CD4-positive, alpha-beta T cell (primary cell): ENCODE data around the gene RERE. TPM values are rescaled to one million over a fixed set of nuclear protein-coding genes. Genes with fewer than 3 reads are reported as not detected.
A peak's percentile ranks its signal among the peaks of the same experiment; 100 is the strongest.

Experiments used
- ATAC-seq: fragments of 200-7000 bp; cut with Tn5 transposase; one replicate; pipeline ENCODE4 v1.10.0; 2022; ENCODE audit warnings: mild to moderate bottlenecking; ENCODE audit not compliant: poor library complexity
- CTCF ChIA-PET: fragments of 350-600 bp; sonication (Branson Sonifier 250); formaldehyde crosslinking; loops from one replicate; lab custom pipeline; 2021; ENCODE audit warnings: antibody characterized with exemption, inconsistent platforms; lab: Charles Lee
- POLR2A ChIA-PET: fragments of 350-600 bp; sonication (Branson Sonifier 250); formaldehyde crosslinking; loops from one replicate; lab custom pipeline; 2021; ENCODE audit warnings: antibody characterized with exemption, inconsistent platforms; lab: Charles Lee
- DNase-seq, 14 experiments: peaks; one replicate each; pipeline ENCODE4 v3.0.0-alpha.2; 2013 to 2020; ENCODE audit warnings: mixed read lengths in 2 of 14
- H3K27ac ChIP-seq, 2 donors: one replicate each; pipeline versions ENCODE4 v1.5.1 to v1.7.0; 2013; ENCODE audit warnings: low read length in 2 of 2, low read depth in 1 of 2, mild to moderate bottlenecking in 1 of 2
- H3K27me3 ChIP-seq, 2 experiments: 1 replicate in 1 of 2; 2 replicates in 1 of 2; pipeline versions ENCODE4 v1.6.1 to v1.7.0; 2013; ENCODE audit warnings: low read length in 2 of 2, control low read depth in 1 of 2, mild to moderate bottlenecking in 1 of 2, moderate library complexity in 1 of 2; ENCODE audit not compliant: insufficient read depth in 2 of 2, control insufficient read depth in 1 of 2
- H3K36me3 ChIP-seq: one replicate; pipeline ENCODE4 v1.6.1; 2013; ENCODE audit warnings: low read length, control low read depth; ENCODE audit not compliant: insufficient read depth
- H3K4me1 ChIP-seq: one replicate; pipeline ENCODE4 v1.6.1; 2013; ENCODE audit warnings: low read length, control low read depth; ENCODE audit not compliant: insufficient read depth
- H3K4me3 ChIP-seq: one replicate; pipeline ENCODE4 v1.5.1; 2013; ENCODE audit warnings: mild to moderate bottlenecking, low read length, moderate library complexity
- H3K9me3 ChIP-seq, 2 experiments: 1 replicate in 1 of 2; 2 replicates in 1 of 2; pipeline versions ENCODE4 v1.6.1 to v1.7.0; 2013; ENCODE audit warnings: low read length in 2 of 2, mild to moderate bottlenecking in 2 of 2, control low read depth in 1 of 2, moderate library complexity in 1 of 2; ENCODE audit not compliant: control insufficient read depth in 1 of 2, insufficient read depth in 1 of 2
- H3K27ac Mint-ChIP-seq: one replicate; pipeline ENCODE4 v1.8.0; 2020; ENCODE audit warnings: mixed read lengths
- H3K27me3 Mint-ChIP-seq: one replicate; pipeline ENCODE4 v1.8.0; 2021; ENCODE audit warnings: mixed read lengths
- H3K36me3 Mint-ChIP-seq: one replicate; pipeline ENCODE4 v1.8.0; 2021; ENCODE audit warnings: low read depth, mixed read lengths
- H3K4me1 Mint-ChIP-seq: one replicate; pipeline ENCODE4 v1.8.0; 2021; ENCODE audit warnings: low read depth, mixed read lengths
- H3K4me3 Mint-ChIP-seq: one replicate; pipeline ENCODE4 v1.8.0; 2020; ENCODE audit warnings: mild to moderate bottlenecking, mixed read lengths
- H3K9me3 Mint-ChIP-seq: one replicate; pipeline ENCODE4 v1.8.0; 2020; ENCODE audit warnings: mixed read lengths
- intact Hi-C, 2 experiments: fragments of 100-400 bp; cut with DNase I in 1 of 2; cut with micrococcal nuclease in 1 of 2; formaldehyde crosslinking; loops; one replicate each; pipeline versions ENCODE4 v1.15.1 to v1.9.0; 2023 to 2025; cut with DNase I, micrococcal nuclease
- total RNA-seq, 174 experiments: library from RNA in 2 of 174; stranded (reverse) in 2 of 174; gene quantifications; one replicate each; pipeline ENCODE4 v1.2.3 and lab custom pipeline; 2021 to 2026
- TF ChIP-seq, protein P1 (sequence below): fragments of 200-600 bp; IDR thresholded peaks from one replicate; pipeline ENCODE4 v1.8.0; 2022; ENCODE audit warnings: antibody characterized with exemption, mild to moderate bottlenecking

Gene RERE
- total RNA-seq, 2 experiments from 2014 or later, result 78.4 to 84.0 TPM

DNA sequence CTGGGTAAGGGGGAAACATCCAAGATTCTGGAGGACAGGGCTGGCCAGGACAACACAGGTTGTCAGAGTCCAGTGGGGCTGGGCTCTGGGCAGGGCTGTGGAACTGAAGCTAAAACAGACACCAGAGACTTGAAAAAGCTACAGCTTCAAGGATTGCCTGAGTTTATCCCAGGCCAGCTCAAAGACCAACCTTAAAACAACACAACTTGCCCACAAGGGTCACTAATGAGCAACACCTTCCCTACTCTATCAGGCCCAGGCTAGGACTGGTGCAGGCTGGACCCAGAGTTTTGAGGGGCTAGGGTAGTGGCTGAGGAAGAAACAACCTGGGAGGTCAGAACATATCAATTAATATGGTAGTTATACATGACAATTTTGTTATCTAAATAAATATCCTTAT, 338.9 kb downstream of the RERE start:
- Mint-ChIP-seq H3K27me3 (no peaks in the 10 kb centered on the region), H3K36me3 (peaks cover 9% of the 10 kb centered on the region), H3K9me3 (no peaks in the 10 kb centered on the region), H3K4me3 (no peak overlapping the region), H3K4me1 (peaks cover 30% of the 10 kb centered on the region), H3K27ac (no peak overlapping the region)
- no peak for ATAC-seq
- no peaks in the 10 kb centered on the region for H3K9me3 ChIP-seq
- no peak overlapping the region for H3K27ac ChIP-seq
- DNase-seq, result no peak
- intact Hi-C loops, result no loop called here
- ChIA-PET POLR2A (no interaction called here), CTCF (interaction anchor here (1.1 kb wide), 1 partner anchor 16 kb away, joined by 4 read pairs; no protein-coding TSS in a partner anchor)
- H3K4me3 ChIP-seq, result no peak overlapping the region
- TF ChIP-seq, protein P1, sequence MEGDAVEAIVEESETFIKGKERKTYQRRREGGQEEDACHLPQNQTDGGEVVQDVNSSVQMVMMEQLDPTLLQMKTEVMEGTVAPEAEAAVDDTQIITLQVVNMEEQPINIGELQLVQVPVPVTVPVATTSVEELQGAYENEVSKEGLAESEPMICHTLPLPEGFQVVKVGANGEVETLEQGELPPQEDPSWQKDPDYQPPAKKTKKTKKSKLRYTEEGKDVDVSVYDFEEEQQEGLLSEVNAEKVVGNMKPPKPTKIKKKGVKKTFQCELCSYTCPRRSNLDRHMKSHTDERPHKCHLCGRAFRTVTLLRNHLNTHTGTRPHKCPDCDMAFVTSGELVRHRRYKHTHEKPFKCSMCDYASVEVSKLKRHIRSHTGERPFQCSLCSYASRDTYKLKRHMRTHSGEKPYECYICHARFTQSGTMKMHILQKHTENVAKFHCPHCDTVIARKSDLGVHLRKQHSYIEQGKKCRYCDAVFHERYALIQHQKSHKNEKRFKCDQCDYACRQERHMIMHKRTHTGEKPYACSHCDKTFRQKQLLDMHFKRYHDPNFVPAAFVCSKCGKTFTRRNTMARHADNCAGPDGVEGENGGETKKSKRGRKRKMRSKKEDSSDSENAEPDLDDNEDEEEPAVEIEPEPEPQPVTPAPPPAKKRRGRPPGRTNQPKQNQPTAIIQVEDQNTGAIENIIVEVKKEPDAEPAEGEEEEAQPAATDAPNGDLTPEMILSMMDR, result no peak
- H3K4me1 ChIP-seq, result no peaks in the 10 kb centered on the region
- no peaks in the 10 kb centered on the region for H3K36me3 ChIP-seq
- no peaks in the 10 kb centered on the region for H3K27me3 ChIP-seq

DNA sequence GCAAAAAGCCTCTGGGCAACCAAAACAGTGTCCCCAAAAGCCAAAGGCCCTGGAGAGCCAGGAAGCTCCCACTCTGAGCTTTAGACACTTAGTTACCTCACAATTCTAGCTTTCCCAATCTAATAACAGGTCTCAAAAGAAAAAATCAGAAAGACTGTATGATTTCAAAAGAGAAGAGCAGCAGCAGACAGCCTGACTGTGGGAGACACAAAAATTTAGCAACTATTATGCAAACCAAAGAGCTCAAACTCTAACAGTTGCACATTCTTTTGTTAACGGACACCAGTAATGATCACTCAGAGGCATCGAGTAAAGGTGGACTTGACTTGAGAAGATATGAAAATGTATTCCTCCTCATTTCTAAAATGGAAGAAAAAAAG, 339.5 kb downstream of the RERE start:
- TF ChIP-seq, protein P1, result no peak
- Histone ChIP-seq H3K36me3 (no peaks in the 10 kb centered on the region), H3K4me1 (peaks cover 3% of the 10 kb centered on the region), H3K27ac (no peak overlapping the region), H3K4me3 (no peak overlapping the region), H3K9me3 (no peaks in the 10 kb centered on the region), H3K27me3 (no peaks in the 10 kb centered on the region)
- Mint-ChIP-seq H3K27me3 (no peaks in the 10 kb centered on the region), H3K27ac (peak overlapping the region; percentile 38), H3K36me3 (peaks cover 6% of the 10 kb centered on the region), H3K9me3 (no peaks in the 10 kb centered on the region), H3K4me1 (peaks cover 36% of the 10 kb centered on the region), H3K4me3 (no peak overlapping the region)
- intact Hi-C loops, result no loop called here
- no peak for ATAC-seq
- ChIA-PET POLR2A (interaction anchor here (0.7 to 1.1 kb wide), 2 partner anchors 29 to 53 kb away, joined by 3 read pairs; no protein-coding TSS in a partner anchor), CTCF (no interaction called here)
- no peak for DNase-seq

DNA sequence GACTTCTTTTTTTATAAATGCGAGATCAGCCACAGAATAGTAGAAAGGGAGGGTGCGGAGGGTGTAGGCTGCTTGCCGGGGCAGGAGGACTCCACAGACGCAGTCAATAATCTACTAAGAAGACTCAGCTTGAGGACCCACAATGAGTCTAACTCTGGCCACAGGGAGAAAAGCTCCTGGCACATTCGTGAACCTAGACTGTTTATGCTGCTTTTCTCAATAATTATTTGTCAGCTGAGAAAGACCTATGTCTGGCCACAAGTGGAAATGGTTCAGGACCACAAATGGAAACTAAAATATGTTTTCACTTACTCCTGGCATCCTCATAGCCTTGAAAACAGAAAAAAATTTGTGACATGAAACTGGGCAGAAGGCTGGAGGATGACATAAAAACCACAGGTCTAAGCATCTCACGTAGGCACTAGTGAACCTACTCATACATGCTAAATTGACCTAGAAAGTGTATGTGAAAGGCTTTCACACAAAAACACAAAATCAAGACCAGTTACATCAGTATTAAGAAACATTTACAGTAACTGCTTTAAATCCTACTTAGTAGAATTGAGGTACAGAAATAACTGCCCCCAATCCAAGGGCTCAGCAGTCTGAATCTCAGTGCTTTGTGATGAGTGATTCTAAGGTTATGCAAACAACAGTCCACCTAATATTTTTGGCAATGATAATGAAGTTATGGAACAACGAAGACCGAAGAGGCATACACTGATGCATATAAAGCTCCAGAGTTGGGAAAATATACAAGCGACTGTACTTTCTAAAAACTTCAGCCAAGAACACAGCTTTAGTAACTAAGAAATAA, 340.1 kb downstream of the RERE start:
- Mint-ChIP-seq H3K4me3 (no peak overlapping the region), H3K9me3 (no peaks in the 10 kb centered on the region), H3K4me1 (peaks cover 42% of the 10 kb centered on the region), H3K27me3 (no peaks in the 10 kb centered on the region), H3K27ac (peak overlapping the region; percentile 38), H3K36me3 (peaks cover 6% of the 10 kb centered on the region)
- Histone ChIP-seq H3K36me3 (no peaks in the 10 kb centered on the region), H3K4me1 (peaks cover 8% of the 10 kb centered on the region), H3K27ac (no peak overlapping the region), H3K9me3 (no peaks in the 10 kb centered on the region), H3K4me3 (no peak overlapping the region), H3K27me3 (no peaks in the 10 kb centered on the region)
- DNase-seq (no peak), ATAC-seq (no peak)
- intact Hi-C loops, result no loop called here
- TF ChIP-seq, protein P1, result no peak
- CTCF ChIA-PET, result no interaction called here
- POLR2A ChIA-PET, result interaction anchor here (0.7 to 1.1 kb wide), 2 partner anchors 29 to 53 kb away, joined by 3 read pairs; no protein-coding TSS in a partner anchor
